Activated CD8-positive, alpha-beta T cell treated with anti-CD3 and anti-CD28 coated beads, Interleukin-2, amount 10 ng/mL, durations not matched to agents 7 days and 5 days (primary cell): ENCODE measurements around the gene PPP1R13B. TPM values are rescaled to one million over a fixed set of nuclear protein-coding genes. Genes with fewer than 3 reads are reported as not detected.

Experiments
- ATAC-seq: fragments of 150-1000 bp; cut with Tn5 transposase; one replicate; pipeline ENCODE4 v1.10.0; 2021; ENCODE audit warnings: moderate library complexity
- CTCF ChIA-PET: fragments of 350-600 bp; sonication (Branson Sonifier 250); formaldehyde crosslinking; loops from one replicate; lab custom pipeline; 2021; ENCODE audit warnings: antibody characterized with exemption; lab: Charles Lee
- POLR2A ChIA-PET: fragments of 350-600 bp; sonication (Branson Sonifier 250); formaldehyde crosslinking; loops from one replicate; lab custom pipeline; 2021; ENCODE audit warnings: antibody characterized with exemption; lab: Charles Lee
- DNase-seq: peaks from one replicate; pipeline ENCODE4 v3.0.0-alpha.2; 2020
- H3K27ac Mint-ChIP-seq: one replicate; pipeline ENCODE4 v1.8.0; 2021; ENCODE audit warnings: mild to moderate bottlenecking, mixed read lengths
- H3K27me3 Mint-ChIP-seq: one replicate; pipeline ENCODE4 v1.8.0; 2021; ENCODE audit warnings: low read depth, mixed read lengths
- H3K36me3 Mint-ChIP-seq: one replicate; pipeline ENCODE4 v1.8.0; 2021; ENCODE audit warnings: low read depth, mixed read lengths
- H3K4me1 Mint-ChIP-seq: one replicate; pipeline ENCODE4 v1.8.0; 2021; ENCODE audit warnings: low read depth, mixed read lengths
- H3K4me3 Mint-ChIP-seq: one replicate; pipeline ENCODE4 v1.8.0; 2021; ENCODE audit warnings: mild to moderate bottlenecking, mixed read lengths
- H3K9me3 Mint-ChIP-seq: one replicate; pipeline ENCODE4 v1.8.0; 2022; ENCODE audit warnings: mixed read lengths; ENCODE audit not compliant: insufficient read depth
- total RNA-seq, 2 experiments: library from RNA; stranded (reverse); gene quantifications; one replicate each; pipeline ENCODE4 v1.2.3, GENCODE V29; 2021

The PPP1R13B gene
- total RNA-seq, 2 experiments from 2014 or later, result 11.9 to 12.6 TPM

DNA sequence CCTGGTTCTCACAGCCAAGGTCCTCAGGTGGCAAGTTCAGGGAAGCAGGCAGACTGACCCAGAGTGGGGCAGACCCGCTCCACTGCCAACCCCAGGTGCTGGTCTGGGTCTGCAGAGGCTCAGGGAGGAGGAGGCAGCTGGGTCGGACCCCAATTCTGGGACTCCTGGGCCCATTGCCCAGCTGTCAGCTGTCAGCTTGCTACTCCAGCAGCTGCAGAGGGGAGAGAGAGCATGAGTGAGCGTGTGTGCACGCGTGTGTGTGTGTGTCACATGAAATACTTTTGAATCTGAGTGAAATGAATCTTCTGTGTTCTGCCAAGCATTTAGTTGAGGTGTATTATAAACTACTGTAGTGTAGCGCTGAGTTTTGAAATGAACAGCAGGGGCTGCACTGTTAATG, 162.9 kb downstream of the PPP1R13B start:
- no peak overlapping the region for H3K27ac Mint-ChIP-seq
- ChIA-PET POLR2A (interaction anchor here (0.9 kb wide), 1 partner anchor 22 kb away, joined by 3 read pairs; no protein-coding TSS in a partner anchor), CTCF (no interaction called here)
- peaks cover 2% of the 10 kb centered on the region for H3K4me1 Mint-ChIP-seq
- H3K4me3 Mint-ChIP-seq, result no peak overlapping the region
- H3K9me3 Mint-ChIP-seq, result no peaks in the 10 kb centered on the region
- ATAC-seq (no peak), DNase-seq (no peak)
- H3K36me3 Mint-ChIP-seq, result peaks cover 54% of the 10 kb centered on the region
- no peaks in the 10 kb centered on the region for H3K27me3 Mint-ChIP-seq

Other genes with a start within 250 kb of the PPP1R13B start
- gene KLC1, start 218.4 kb downstream of the PPP1R13B start, total RNA-seq, result 100 to 1,000 TPM; 137 to 140 TPM
- gene XRCC3, start 132.1 kb downstream of the PPP1R13B start, total RNA-seq, result 10 to 100 TPM; 46.2 to 52.5 TPM
- 10 to 100 TPM; 16.7 to 17.4 TPM for gene ZFYVE21, start 131.8 kb downstream of the PPP1R13B start, total RNA-seq
- 1 to 10 TPM; 1.3 to 2.7 TPM for gene TDRD9, start 80.9 kb upstream of the PPP1R13B start, total RNA-seq
- not detected for gene RD3L, start 95.0 kb upstream of the PPP1R13B start, total RNA-seq
- not detected for gene ASPG, start 238.1 kb upstream of the PPP1R13B start, total RNA-seq